ENCODE results near the gene HSPA12B. TPM values are rescaled to one million over a fixed set of nuclear protein-coding genes. Genes with fewer than 3 reads are reported as not detected.

The HSPA12B gene
- total and polyA plus RNA-seq, 2 of the 13 experiments (the other 11 are each of a cell fraction or from before 2014, with no cell fraction given): 0.01 TPM; not detected in 1

DNA sequence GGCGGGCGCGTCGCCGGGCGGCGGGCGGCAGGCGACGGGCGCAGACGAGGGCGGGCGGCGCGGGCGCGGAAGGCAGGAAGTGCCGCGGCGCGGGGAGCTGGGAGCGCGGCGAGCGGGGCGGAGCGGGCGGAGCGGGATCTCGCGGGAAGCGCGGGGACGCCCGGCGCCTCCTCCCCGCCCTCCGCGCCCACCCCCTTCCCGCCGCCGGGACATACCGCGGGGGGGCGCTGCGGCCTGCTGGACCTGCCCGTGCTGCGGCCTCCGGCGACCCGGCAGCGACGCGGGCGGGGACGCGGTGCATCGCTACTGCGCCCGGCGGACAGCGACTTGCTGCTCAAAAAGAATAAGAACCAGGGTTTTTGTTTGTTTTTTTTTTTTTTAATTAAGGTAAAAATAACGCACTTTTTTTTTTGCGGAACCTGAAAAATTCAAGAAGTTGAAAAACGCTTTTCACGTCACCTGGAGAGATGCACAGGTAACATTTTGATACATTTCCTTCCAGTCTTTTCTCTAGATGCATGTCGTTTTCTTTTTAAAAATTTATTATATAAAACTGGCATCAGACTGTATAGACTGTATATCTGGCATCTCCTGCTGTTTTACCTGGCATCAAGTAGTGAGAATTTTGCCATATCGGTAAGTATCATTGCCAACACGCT lies 54.3 kb downstream of the HSPA12B start, which contains the start of gene CENPB (continued):
- TF ChIP-seq, protein P1, sequence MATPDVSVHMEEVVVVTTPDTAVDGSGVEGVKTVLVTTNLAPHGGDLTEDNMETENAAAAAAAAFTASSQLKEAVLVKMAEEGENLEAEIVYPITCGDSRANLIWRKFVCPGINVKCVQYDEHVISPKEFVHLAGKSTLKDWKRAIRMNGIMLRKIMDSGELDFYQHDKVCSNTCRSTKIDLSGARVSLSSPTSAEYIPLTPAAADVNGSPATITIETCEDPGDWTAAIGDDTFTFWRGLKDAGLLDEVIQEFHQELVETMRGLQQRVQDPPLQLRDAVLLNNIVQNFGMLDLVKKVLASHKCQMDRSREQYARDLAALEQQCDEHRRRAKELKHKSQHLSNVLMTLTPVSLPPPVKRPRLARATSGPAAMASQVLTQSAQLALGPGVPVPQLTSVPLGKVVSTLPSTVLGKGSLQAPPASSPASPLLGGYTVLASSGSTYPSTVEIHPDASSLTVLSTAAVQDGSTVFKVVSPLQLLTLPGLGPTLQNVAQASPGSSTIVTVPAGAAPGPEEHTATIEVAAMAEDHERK (CRISPR knock-in tag; IDR thresholded peaks at IDR 0.05; ENCODE audit: low read depth): 0 out of 2 replicates have a peak, but pooled peaks have one; percentile 31
- TF ChIP-seq ZNF678 (CRISPR knock-in tag; IDR thresholded peaks at IDR 0.05) (0 out of 2 replicates have a peak, but pooled peaks have one; percentile 25), EED (CRISPR knock-in tag; IDR thresholded peaks at IDR 0.05) (no peak), ETV5 (CRISPR knock-in tag; IDR thresholded peaks at IDR 0.05; ENCODE audit: borderline replicate concordance) (peak; percentile 44; the same call in 1 of the 2 replicates), PHF21A (CRISPR knock-in tag; IDR thresholded peaks at IDR 0.05) (0 out of 2 replicates have a peak, but pooled peaks have one; percentile 8), NR3C1 (CRISPR knock-in tag; IDR thresholded peaks at IDR 0.05) (no peak), ETV6 (CRISPR knock-in tag; conservative IDR thresholded peaks at IDR 0.05) (0 out of 2 replicates have a peak, but pooled peaks have one; percentile 20), ZNF160 (CRISPR knock-in tag; IDR thresholded peaks at IDR 0.05) (no peak; the same call in 1 of the 2 replicates), ZNF138 (CRISPR knock-in tag; IDR thresholded peaks at IDR 0.05; ENCODE audit: low read depth) (no peak), ZNF792 (CRISPR knock-in tag; IDR thresholded peaks at IDR 0.05) (0 out of 2 replicates have a peak, but pooled peaks have one; percentile 16), SMYD3 (CRISPR knock-in tag; IDR thresholded peaks at IDR 0.05) (no peak), U2AF1 (optimal IDR thresholded peaks at IDR 0.05; ENCODE audit: low read depth, low read length) (no peak), ZFX (CRISPR knock-in tag; IDR thresholded peaks at IDR 0.05; ENCODE audit: low read depth) (peak; percentile 89), ZNF713 (CRISPR knock-in tag; IDR thresholded peaks at IDR 0.05) (no peak), NFATC3 (CRISPR knock-in tag; IDR thresholded peaks at IDR 0.05) (no peak), SPEN (CRISPR knock-in tag; IDR thresholded peaks at IDR 0.05; ENCODE audit: low read depth) (peak; percentile 78), ZNF577 (CRISPR knock-in tag; IDR thresholded peaks at IDR 0.05; ENCODE audit: borderline replicate concordance, low read depth) (no peak), ZNF788 (CRISPR knock-in tag; IDR thresholded peaks at IDR 0.05; ENCODE audit: borderline replicate concordance) (0 out of 2 replicates have a peak, but pooled peaks have one; percentile 39), TBX3 (IDR thresholded peaks at IDR 0.05; ENCODE audit: borderline replicate concordance) (no peak), ZNF564 (CRISPR knock-in tag; IDR thresholded peaks at IDR 0.05) (no peak), ZNF333 (CRISPR knock-in tag; IDR thresholded peaks at IDR 0.05; ENCODE audit: borderline replicate concordance) (no peak), REPIN1 (CRISPR knock-in tag; IDR thresholded peaks at IDR 0.05; ENCODE audit: borderline replicate concordance, low read depth) (peak; percentile 37; the same call in 1 of the 2 replicates), ZNF331 (CRISPR knock-in tag; IDR thresholded peaks at IDR 0.05) (peak; percentile 83), PAWR (CRISPR knock-in tag; IDR thresholded peaks at IDR 0.05; ENCODE audit: borderline replicate concordance) (no peak)
- TF ChIP-seq, protein P2, sequence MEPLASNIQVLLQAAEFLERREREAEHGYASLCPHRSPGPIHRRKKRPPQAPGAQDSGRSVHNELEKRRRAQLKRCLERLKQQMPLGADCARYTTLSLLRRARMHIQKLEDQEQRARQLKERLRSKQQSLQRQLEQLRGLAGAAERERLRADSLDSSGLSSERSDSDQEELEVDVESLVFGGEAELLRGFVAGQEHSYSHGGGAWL (CRISPR knock-in tag; IDR thresholded peaks at IDR 0.05): no peak
- TF ChIP-seq, protein P3, sequence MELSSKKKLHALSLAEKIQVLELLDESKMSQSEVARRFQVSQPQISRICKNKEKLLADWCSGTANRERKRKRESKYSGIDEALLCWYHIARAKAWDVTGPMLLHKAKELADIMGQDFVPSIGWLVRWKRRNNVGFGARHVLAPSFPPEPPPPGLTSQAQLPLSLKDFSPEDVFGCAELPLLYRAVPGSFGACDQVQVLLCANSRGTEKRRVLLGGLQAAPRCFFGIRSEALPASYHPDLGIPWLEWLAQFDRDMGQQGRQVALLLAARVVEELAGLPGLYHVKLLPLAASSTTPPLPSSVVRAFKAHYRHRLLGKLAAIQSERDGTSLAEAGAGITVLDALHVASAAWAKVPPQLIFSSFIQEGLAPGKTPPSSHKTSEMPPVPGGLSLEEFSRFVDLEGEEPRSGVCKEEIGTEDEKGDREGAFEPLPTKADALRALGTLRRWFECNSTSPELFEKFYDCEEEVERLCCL (CRISPR knock-in tag; IDR thresholded peaks at IDR 0.05; ENCODE audit: borderline replicate concordance): no peak
- TF ChIP-seq, protein P4, sequence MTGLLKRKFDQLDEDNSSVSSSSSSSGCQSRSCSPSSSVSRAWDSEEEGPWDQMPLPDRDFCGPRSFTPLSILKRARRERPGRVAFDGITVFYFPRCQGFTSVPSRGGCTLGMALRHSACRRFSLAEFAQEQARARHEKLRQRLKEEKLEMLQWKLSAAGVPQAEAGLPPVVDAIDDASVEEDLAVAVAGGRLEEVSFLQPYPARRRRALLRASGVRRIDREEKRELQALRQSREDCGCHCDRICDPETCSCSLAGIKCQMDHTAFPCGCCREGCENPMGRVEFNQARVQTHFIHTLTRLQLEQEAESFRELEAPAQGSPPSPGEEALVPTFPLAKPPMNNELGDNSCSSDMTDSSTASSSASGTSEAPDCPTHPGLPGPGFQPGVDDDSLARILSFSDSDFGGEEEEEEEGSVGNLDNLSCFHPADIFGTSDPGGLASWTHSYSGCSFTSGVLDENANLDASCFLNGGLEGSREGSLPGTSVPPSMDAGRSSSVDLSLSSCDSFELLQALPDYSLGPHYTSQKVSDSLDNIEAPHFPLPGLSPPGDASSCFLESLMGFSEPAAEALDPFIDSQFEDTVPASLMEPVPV (CRISPR knock-in tag; IDR thresholded peaks at IDR 0.05): no peak; the same call in 1 of the 2 replicates

All from HepG2 (cell line).